ENCODE data around the gene LPIN2. TPM values are rescaled to one million over a fixed set of nuclear protein-coding genes. Genes with fewer than 3 reads are reported as not detected.
"Not testable (repeated sequence)": the region's sequence is repeated elsewhere in the genome, so short reads cannot be mapped to it uniquely, and the experiment has no call there.

The LPIN2 gene
- total and polyA plus RNA-seq, 2 of the 4 experiments (the other 2 are of a cell fraction): 16.2 to 21.9 TPM

GRCh38 chr18:3049897-3050454 lies 37.0 kb upstream of the LPIN2 start:
- H2BK20ac ChIP-seq (ENCODE audit: low read depth, low read length); CTCF ChIA-PET; H2BK5ac ChIP-seq (ENCODE audit: low read depth, low read length, poor library complexity, severe bottlenecking); H4K20me1 ChIP-seq (ENCODE audit: insufficient read depth, low read length); H3K27ac ChIP-seq (ENCODE audit: insufficient read depth, low read length); H3K18ac ChIP-seq (ENCODE audit: low read depth, low read length); in situ Hi-C loops (cut with MboI; ENCODE audit: low sequenced_read_pairs); H3K4me1 ChIP-seq (ENCODE audit: control insufficient read depth, insufficient read depth, low read length); DNase-seq; H4K8ac ChIP-seq (ENCODE audit: low read depth in 2 of 2, low read length in 2 of 2); H2AFZ ChIP-seq (replicated peaks; ENCODE audit: low read length, poor library complexity); H3K14ac ChIP-seq (replicated peaks; ENCODE audit: low read depth, low read length); ATAC-seq (ENCODE audit: low read depth); H2AK9ac ChIP-seq (replicated peaks; ENCODE audit: low read depth, low read length, poor library complexity); POLR2A ChIA-PET (ENCODE audit: unreplicated experiment); H3K36me3 ChIP-seq (ENCODE audit: control insufficient read depth, insufficient read depth, low read length); intact Hi-C loops (cut with micrococcal nuclease); H3K56ac ChIP-seq (ENCODE audit: extremely low read depth, insufficient read depth, low read length); H3K4me3 ChIP-seq (ENCODE audit: insufficient read depth, low read depth, low read length); H4K91ac ChIP-seq (ENCODE audit: insufficient read depth, low read depth, low read length); H3K4ac ChIP-seq (ENCODE audit: low read depth, low read length); H3K9me1 ChIP-seq (ENCODE audit: insufficient read depth, low read length); BruUV-seq (replicated peaks); H2BK120ac ChIP-seq (ENCODE audit: low read depth, low read length); H3K9ac ChIP-seq (ENCODE audit: low read depth, low read length); H3K4me2 ChIP-seq (ENCODE audit: low read depth, low read length); dilution Hi-C loops (cut with HindIII; ENCODE audit: low sequenced_read_pairs, unreplicated experiment); H3K79me1 ChIP-seq (ENCODE audit: low read depth in 1 of 2, low read length in 2 of 2); H2BK15ac ChIP-seq (ENCODE audit: low read depth, low read length); H3K27me3 ChIP-seq (ENCODE audit: control insufficient read depth, insufficient read depth, low read length); H2AK5ac ChIP-seq (ENCODE audit: low read depth, low read length); H3K9me3 ChIP-seq (ENCODE audit: control insufficient read depth, insufficient read depth, low read length); H4K5ac ChIP-seq (ENCODE audit: low read depth, low read length); H3K23ac ChIP-seq (ENCODE audit: low read depth, low read length): not testable (repeated sequence)
- no CpG with 5 or more reads among the region's 8 CpGs for WGBS, 2 experiments (ENCODE audit: extremely low coverage in 2 of 2, insufficient read length in 1 of 2)

Measured in IMR-90 (cell line).